Raji (cell line): ENCODE measurements around the gene PHKA1.

Experiments
- POLR2A ChIP-seq: IDR thresholded peaks from 2 replicates; pipeline ENCODE4 v1.6.1; 2011; ENCODE audit warnings: low read depth, low read length, control low read depth; ENCODE audit not compliant: insufficient read depth

PHKA1 gene

DNA sequence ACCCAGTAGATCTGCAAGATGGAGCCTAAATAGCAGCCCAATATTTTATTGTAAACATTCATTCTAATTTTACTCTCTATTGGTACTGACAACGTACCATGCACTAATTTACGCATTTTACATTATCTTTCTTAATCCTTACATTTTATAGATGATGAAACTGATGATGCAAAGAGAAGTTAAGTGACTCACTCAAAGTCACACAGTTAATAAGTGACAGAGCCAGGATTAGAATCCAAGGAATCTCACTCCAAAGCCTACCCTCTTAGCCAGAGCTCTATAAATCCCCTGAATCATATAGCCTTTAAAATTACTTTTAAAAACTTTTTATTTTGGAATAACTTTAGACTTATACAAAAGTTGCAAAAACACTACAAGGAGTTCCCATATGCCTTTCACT, 37.6 kb downstream of the PHKA1 start:
- no peak for TF ChIP-seq POLR2A

DNA sequence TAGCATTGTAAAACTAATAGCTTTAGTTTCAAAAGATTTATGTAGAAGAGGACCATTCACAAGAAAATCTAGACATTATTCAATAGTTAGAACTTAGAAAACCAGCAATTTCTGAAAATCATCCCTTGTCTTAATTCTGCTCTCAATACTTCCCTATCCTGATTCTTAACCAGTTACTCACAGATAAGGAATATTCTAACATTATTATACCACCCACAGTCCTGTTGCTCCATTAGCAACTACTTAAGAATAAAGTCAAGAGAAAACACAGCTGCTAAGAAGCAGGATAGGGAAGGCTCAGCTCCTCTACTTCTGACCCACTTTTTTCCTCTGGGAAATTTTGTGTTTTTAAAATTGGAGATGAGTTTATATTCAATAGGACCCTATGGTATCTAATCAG, 47.7 kb downstream of the PHKA1 start:
- no peak for TF ChIP-seq POLR2A

DNA sequence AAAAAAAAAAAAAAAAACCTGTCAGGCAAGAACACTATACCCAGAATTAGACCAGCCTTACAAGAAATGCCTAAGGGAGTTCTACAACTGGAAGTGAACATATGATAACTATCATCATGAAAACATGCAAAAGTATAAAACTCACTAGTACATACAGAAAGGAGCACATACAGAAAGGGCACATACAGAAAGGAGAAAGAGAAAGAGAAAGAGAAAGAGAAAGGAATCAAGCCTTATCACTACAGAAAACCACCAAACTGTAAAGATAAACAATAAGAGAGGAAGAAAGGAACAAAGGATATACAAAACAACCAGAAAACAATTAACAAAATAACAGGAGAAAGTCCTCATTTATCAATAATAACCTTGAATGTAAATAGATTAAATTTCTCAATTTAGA, 50.4 kb downstream of the PHKA1 start:
- TF ChIP-seq POLR2A = no peak

DNA sequence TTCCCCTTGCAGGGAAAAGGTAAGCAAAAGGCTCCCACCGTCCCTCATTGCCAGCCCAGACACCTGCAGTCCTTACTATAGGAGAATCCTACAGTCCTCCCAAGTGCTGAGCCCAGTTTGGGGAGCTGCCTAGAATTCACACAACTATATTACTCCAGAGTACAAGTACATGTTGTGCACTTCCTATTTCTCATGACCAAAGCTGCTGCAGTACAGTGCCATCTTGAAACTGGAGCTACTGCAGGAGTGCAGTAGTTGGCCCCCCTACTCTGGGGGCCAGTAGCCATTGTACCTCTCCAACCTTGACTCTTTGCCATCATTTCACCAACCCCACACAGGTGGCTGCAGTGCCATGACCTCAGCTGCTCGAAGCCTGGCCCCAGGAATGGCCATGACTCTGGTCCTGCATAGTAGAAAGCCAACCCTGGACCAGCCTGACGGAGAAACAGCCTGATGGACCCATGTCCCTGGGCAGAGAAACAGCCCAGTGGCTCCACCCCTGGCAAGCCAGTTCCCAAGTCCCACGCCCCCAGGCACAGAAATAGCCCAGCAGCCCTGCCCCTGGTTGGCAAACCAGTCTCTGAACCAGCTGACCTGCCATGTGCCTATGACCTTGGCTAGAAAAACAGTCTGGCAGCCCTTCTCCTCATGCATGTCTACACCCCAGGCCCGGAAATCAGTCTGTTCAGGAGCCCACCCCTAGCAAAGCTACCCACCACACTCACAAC, 51.9 kb downstream of the PHKA1 start:
- no peak for TF ChIP-seq POLR2A

DNA sequence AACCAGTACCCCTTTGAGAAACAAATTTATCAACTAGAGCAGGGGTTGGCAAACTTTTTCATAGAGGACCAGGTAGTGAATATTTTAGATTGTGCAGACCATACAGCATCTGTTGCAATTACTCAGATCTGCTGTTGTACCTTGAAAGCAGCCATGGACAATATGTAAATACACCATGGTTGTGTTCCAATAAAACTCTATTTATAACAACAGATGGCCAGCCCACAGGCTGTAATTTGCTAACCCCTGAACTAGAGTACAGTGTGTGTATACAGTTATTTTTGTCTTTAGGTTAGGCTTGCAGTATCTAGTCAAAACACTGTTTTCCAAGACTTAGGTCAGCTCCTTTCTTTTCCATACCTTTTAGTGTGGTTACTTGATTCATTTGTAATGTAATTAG, 54.4 kb downstream of the PHKA1 start:
- no peak for TF ChIP-seq POLR2A

DNA sequence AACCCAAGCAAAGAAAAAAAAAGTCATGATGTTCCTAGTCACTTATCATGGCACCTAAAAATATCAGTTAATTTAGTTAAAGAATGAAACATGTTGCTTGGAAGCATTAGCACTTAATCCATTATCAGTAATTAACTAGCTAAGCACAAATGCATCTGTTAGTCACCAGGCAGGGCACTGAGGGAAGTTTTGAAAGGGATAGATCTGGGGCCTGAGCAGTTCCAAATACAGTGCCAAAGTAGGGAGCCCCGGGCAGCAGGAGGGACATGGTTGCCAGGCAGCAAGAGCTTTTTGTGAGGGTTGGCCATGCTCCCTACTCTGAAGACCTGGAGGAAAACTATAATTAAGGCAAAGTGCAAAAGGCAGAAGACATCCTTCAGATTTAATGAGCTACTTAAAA, 62.0 kb downstream of the PHKA1 start:
- no peak for TF ChIP-seq POLR2A

DNA sequence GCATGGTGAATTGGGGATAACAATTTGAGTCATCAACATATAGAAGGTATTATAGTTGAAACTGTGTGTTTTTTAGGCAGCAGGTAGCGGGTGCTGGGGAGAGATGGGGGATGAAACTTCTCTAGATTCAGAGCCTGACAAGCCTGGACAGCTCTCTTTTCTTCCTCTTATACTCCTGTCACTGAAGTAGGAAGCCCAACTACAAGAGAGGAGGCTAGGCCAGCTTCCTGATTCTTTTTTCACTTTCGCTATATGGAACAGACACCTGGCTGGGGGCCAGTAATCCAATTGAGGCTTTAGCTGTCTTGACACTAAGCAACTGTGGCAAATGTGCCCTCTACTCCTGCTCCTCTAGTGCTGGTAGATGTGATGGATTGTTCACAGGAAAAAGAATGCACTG, 69.2 kb downstream of the PHKA1 start:
- TF ChIP-seq POLR2A = no peak

DNA sequence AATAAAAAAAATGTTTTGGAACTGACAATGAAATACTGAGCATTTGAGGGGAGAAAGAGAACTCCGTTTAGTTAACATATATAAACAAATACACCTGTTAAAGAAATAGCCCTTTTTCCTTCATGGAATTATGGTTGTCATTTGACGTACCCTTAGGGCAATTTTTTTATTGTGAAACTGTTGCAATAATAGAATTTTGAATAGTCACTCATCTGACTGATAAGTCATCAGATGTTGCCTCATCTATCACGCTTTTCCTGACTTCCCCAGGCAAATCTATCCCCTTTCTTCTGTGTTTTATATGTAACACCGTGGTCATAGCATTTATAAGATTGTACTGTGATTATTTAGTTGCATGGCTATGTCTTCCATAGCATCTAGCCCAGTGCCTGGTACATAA, 72.5 kb downstream of the PHKA1 start:
- no peak for TF ChIP-seq POLR2A

DNA sequence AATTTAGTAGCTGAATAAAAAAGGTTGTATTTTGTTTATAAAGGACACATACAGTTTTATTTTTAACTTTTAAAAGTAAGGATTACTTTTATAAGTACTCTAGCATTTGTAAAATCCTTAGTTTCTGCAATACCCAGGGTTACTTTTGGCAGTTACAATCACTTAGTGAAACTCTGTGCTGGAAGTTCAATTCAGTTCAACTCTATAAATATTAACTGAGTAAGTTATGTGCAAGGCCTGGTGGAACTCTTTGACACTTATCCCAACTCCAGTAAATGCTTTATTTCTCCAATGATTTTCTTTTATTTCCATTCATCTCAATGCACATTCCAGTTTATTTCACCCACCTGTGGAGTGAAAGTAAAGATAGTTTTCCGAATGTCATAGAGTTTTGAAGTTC, 78.2 kb downstream of the PHKA1 start:
- no peak for TF ChIP-seq POLR2A

DNA sequence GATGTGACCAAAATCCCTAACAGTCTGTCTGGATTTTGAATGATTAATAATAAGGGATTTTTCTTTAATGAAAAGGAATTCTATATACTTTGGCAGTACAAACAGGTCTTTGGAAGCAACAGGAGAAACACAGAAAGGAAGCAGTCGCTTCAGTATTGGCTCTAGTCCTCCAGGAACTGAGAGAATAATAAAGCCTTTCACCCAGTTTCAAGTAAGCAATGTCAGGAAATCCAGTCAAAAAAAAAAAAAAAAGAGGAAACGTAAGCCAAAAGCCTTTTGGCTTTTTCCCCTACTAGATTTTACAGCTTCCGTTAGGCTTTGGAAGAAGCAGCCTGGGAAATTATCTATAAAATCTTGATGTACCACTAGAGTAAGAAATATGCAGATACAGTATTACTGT, 79.8 kb downstream of the PHKA1 start:
- no peak for TF ChIP-seq POLR2A

DNA sequence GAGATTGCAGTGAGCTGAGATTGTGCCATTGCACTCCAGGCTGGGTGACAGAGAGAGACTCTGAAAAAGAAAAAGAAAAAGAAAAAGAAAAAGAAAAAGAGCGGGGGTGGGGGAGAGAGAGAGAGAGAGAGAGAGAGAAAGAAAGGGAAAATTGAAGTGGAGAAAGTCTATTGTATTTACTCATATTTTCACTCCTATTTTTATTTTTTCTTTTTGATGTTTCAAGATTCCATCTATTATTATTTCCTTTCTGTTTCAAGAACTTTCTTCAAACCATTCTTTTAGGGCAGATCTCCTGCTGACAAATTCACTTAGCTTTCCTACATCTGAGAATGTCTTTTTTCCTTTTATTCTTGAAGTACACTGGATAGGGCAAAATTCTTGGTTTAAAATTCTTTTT, 83.9 kb downstream of the PHKA1 start:
- no peak for TF ChIP-seq POLR2A

DNA sequence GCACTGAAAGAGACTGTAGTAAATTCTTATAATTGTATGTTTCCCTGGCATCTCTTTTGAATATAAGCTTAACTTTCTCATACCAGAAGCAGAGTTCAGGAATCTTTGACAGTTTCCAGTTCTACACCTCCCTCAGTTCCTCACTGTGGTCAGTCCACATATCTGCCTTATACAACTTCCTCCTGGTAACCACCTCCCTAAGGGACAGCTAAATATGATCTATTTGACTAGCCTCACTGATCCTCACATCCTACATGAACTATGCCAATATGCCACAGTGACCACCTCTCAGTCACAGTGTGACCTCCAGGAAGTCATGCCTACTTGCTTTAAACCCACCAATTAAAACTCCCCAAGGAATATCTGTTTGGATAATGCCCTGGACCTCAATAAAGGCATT, 89.9 kb downstream of the PHKA1 start:
- TF ChIP-seq POLR2A = no peak

DNA sequence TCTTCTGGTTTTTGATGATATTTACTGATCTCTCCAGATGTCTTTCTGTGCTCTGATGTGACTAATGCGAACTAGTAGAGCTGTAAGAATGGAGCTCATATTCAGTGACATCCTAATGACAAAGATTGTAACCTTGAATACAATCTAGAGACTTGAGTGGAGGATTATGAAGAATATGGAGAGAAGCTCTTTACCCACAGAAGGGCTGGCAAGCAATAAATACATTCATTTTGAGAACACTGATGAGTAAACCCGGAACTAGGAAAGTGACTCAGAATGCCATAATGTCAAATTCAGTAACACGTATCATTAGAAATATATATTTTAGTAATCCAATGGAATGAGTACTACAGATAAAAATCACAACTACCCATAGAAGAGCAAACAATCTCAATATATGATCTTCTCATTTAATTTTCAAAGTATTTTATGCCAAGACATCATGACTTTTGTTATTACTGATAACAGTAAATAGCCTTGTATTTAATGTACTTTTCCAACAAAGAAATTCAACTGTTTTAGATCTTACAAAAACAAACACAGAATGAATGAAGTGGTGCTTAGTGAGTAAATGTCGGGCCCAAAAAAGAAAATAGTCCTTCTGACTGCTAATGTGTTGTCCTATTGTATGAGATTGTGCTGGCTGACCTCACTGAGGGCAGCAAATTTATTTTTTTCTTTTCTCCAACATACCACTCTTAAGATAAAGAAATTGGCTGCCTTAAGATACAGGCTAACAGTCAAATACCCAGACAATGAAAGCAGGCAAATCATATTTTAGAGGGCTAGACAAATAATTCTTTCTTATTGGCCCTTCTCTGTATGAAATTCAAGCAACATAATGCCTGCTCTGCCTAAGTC, 92.3 kb downstream of the PHKA1 start:
- TF ChIP-seq POLR2A = no peak

DNA sequence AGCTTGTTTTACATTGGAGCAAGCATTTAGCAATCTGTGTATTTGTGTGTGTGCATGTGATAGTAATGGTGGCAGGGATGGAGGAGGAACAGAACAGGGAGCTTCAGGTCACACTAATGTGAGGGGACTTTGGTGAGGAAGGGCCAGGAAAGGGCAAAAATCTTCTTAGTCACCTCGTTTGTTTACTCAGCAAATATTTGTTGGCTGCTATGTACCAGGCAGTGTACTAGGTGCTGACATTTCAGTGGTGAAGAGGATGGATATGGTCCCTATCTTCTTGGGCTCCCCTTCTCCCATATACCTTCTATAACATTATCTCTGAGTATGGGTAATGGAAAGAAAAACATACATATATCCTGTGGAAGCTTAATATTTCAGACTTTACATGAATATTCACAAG, 92.9 kb downstream of the PHKA1 start:
- no peak for TF ChIP-seq POLR2A

DNA sequence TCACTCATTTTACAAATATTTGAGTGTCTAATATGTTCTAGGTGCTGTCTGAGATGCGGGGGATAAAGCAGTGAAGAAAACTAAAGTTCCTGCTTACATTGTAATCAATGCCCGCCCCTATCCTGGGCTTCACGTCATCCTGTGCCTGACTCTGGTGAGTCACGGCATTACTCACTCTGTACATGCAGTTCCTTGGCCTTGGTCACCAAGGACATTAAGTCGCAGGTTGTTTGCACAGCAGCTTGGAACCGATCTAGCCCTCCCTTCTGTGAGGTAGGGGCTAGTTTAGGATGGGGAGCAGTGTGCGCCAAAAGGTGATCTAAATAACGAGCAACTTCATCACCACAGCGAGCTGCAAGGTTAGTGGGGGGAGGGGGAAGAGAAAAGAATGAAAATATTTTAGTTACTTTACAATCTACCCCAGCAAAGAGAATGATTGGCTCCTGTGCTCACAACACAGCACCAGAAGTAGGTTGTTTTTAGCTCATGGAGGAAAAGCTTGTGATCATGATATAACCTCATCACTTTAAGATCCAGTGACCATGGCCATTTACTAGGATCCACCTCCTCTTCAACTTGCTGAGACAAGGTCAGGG, 93.5 kb downstream of the PHKA1 start:
- TF ChIP-seq POLR2A = no peak

DNA sequence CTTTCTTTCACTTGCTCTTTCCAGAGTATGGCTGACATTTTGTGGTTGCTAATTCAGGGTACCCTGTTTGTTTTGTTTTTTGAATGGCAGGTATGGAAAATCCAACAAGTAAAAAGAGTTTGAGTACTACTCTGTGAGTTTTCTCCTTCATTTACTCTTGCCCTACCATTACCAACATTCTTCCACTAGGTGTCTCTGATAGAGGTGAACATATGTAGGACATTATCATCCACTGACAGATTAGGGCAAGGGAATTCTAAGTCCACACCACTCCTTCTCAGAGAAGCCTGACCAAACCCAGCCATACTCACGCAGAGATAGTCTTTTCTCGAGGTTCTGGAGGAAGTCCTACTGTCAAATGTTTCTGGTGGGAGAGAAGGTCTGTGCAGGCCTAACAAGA, 104.8 kb downstream of the PHKA1 start:
- TF ChIP-seq POLR2A = no peak
